Testis (tissue), 2 donors: ENCODE results near the gene GOT2.
A peak's percentile ranks its signal among the peaks of the same experiment; 100 is the strongest.

ENCODE experiments used
- POLR2A ChIP-seq: fragments of 450-650 bp; IDR thresholded peaks from one replicate; pipeline ENCODE4 v1.6.1; 2017; ENCODE audit warnings: antibody characterized with exemption, mild to moderate bottlenecking, moderate library complexity
- TF ChIP-seq, protein P1 (sequence below), 3 experiments: fragments of 450-650 bp in 2 of 3; fragments of 200-600 bp in 1 of 3; sonication (generic) in 1 of 3; IDR thresholded peaks; one replicate each; pipeline ENCODE4 v1.5.1; 2016 to 2019; ENCODE audit warnings: antibody characterized with exemption in 3 of 3, mild to moderate bottlenecking in 2 of 3, moderate library complexity in 1 of 3

DNA sequence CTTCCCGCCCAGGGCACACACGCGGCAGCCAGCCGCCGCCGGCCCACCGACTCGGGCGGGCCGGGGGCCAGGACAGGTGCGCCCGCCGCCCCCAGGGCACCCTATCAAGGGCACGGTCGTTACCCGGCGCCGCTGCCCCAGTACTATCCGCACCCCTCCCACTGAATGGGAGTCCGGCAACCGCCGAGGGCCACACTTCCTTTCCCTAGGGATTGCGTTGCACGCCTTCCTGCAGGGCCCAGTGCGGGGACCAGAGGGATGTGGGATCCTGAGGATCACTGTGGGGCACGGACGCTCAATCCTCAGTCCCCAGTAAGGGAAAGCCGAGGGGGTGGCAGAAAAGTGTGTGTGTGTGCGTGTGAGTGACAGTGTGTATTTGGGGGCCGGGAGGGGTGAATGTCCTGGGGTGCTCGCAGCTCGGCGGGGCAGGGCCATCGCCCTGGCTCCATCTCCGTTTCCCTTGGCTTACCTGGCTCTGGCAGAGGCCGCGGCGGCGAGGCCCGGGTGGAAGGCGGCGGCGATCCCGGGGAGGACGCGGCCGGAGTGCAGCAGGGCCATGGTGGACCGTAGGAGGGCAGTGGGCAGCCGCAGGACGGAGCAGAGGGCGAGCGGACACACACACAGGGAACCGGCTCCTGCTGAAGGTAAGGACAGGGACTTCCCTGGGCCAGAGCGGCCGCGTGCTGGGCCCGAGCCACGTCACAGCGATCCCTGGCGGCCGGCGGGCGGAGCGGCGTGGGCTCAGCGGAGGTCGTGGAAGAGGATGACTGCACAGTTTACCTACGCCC, at the start of gene GOT2:
- TF ChIP-seq, protein P1, sequence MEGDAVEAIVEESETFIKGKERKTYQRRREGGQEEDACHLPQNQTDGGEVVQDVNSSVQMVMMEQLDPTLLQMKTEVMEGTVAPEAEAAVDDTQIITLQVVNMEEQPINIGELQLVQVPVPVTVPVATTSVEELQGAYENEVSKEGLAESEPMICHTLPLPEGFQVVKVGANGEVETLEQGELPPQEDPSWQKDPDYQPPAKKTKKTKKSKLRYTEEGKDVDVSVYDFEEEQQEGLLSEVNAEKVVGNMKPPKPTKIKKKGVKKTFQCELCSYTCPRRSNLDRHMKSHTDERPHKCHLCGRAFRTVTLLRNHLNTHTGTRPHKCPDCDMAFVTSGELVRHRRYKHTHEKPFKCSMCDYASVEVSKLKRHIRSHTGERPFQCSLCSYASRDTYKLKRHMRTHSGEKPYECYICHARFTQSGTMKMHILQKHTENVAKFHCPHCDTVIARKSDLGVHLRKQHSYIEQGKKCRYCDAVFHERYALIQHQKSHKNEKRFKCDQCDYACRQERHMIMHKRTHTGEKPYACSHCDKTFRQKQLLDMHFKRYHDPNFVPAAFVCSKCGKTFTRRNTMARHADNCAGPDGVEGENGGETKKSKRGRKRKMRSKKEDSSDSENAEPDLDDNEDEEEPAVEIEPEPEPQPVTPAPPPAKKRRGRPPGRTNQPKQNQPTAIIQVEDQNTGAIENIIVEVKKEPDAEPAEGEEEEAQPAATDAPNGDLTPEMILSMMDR (IDR thresholded peaks at IDR 0.05): peak; percentile 63 to 88 (median 82)
- TF ChIP-seq POLR2A: no peak
